Measurements from ENCODE around the gene LSM3.
"Not testable (repeated sequence)": the region's sequence is repeated elsewhere in the genome, so short reads cannot be mapped to it uniquely, and the experiment has no call there.

The LSM3 gene

GRCh38 chr3:14222900-14223594 lies 44.4 kb downstream of the LSM3 start:
- TF ChIP-seq CTCF (IDR thresholded peaks at IDR 0.05; ENCODE audit: low read depth, low read length), result no peak
- no peak overlapping the region for H3K4me3 ChIP-seq (ENCODE audit: low read depth, low read length)

- H3K4me3 ChIP-seq (ENCODE audit: low read depth, low read length), result no peak overlapping the region
- TF ChIP-seq CTCF (IDR thresholded peaks at IDR 0.05; ENCODE audit: low read depth, low read length), result no peak
Measured at GRCh38 chr3:14223595-14223994, 45.0 kb downstream of the LSM3 start.

- no peak for TF ChIP-seq CTCF (IDR thresholded peaks at IDR 0.05; ENCODE audit: low read depth, low read length)
- no peak overlapping the region for H3K4me3 ChIP-seq (ENCODE audit: low read depth, low read length)
Measured at GRCh38 chr3:14224895-14225294, 46.3 kb downstream of the LSM3 start.

- H3K4me3 ChIP-seq (ENCODE audit: low read depth, low read length), result no peak overlapping the region
- TF ChIP-seq CTCF (IDR thresholded peaks at IDR 0.05; ENCODE audit: low read depth, low read length), result no peak
Measured at GRCh38 chr3:14225421-14225820, 46.8 kb downstream of the LSM3 start.

GRCh38 chr3:14226351-14226750 lies 47.7 kb downstream of the LSM3 start:
- not testable (repeated sequence) for H3K4me3 ChIP-seq (ENCODE audit: low read depth, low read length)

- TF ChIP-seq CTCF (IDR thresholded peaks at IDR 0.05; ENCODE audit: low read depth, low read length), result no peak
- no peak overlapping the region for H3K4me3 ChIP-seq (ENCODE audit: low read depth, low read length)
Measured at GRCh38 chr3:14227856-14228255, 49.2 kb downstream of the LSM3 start.

GRCh38 chr3:14228681-14229470 lies 50.3 kb downstream of the LSM3 start:
- no peak for TF ChIP-seq CTCF (IDR thresholded peaks at IDR 0.05; ENCODE audit: low read depth, low read length)
- no peak overlapping the region for H3K4me3 ChIP-seq (ENCODE audit: low read depth, low read length)

- H3K4me3 ChIP-seq (ENCODE audit: low read depth, low read length), result not testable (repeated sequence)
Measured at GRCh38 chr3:14229695-14230094, 51.1 kb downstream of the LSM3 start.
